ENCODE measurements around the gene SLC15A5.
A peak's percentile ranks its signal among the peaks of the same experiment; 100 is the strongest.

SLC15A5 gene

DNA sequence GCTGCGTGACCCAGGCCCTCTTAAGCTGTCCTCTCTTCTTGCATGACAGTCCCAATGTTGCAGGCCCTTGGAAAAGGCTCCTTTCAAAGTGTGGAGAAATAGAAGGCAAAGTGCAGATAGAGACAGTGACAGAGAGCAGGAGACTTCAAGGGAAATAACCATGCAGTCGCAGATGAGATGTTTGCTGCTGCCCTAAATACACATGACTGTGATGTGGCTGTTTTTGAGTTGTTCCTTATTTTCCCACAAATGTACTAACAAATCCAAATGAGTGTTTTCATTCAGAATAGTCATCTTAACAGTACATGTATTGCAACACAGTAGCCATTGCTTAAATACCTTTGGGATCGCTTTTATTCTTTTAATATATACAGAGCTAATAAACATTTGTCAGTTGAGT lies 101.6 kb downstream of the SLC15A5 start:
- no peak for DNase-seq (ENCODE audit: low spot score)

- no peak for DNase-seq (ENCODE audit: low spot score)
These were observed 103.2 kb downstream of the SLC15A5 start for GRCh38 chr12:16174282-16174681.

DNA sequence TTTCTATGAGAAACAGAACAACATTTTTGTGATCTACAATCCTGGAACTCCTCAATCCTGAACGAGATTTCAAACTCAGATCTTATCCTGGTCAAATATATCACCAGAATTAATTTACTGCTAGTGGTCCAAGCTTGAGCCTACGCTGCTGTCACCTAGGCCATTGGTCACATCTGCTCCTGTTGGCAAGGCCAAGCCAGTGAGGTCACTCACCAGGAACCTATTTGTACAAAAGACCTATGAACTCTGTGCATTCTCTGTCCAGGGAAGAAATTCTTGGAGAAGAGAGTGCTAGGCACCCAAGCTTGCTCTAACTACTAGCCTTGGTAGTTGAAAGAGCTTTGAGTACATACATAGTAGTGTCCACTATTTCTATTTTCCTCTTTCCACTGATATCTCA lies 106.1 kb downstream of the SLC15A5 start:
- no peak for DNase-seq (ENCODE audit: low spot score)

DNA sequence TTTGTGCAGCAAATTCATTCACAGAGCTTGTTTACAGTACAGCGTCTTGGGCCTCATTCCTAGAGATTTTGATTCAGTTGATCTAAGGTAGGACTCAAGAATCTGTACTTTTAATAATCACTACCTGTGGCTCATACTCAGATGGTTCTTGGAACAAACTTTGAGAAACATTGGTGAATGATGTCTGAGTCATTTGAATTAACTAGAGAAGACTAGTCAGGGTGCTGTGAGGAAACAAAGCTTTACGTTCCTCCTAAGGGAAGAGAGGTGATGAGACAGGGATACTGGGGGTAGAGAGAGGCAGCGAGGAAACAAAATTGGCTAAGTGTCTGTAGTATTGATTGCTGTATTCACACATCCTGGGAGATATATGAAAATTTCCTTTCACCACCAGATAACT lies 109.4 kb downstream of the SLC15A5 start:
- DNase-seq (ENCODE audit: low spot score): no peak

- DNase-seq (ENCODE audit: low spot score): peak; percentile 10
These were observed 110.7 kb downstream of the SLC15A5 start for GRCh38 chr12:16166563-16167470.

DNA sequence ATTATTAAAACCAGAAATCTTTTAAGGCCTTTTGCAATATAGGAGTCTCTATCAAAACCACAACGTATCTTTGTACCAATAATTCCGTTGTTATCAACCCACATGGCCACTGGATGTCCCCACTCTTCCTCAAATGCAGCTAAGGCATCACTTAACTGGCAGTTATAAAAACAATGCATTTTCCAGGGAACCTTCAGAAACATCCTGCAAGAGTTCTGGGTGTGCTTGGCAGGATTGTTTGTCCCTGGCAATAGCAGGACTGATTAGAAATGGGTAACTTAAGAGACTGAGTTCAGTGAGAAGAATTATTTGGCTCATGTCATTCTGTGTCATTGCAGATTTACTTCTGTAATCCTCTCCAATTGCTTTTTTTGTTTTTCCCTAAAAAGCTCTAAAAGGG lies 112.0 kb downstream of the SLC15A5 start:
- DNase-seq (ENCODE audit: low spot score): peak; percentile 76

DNA sequence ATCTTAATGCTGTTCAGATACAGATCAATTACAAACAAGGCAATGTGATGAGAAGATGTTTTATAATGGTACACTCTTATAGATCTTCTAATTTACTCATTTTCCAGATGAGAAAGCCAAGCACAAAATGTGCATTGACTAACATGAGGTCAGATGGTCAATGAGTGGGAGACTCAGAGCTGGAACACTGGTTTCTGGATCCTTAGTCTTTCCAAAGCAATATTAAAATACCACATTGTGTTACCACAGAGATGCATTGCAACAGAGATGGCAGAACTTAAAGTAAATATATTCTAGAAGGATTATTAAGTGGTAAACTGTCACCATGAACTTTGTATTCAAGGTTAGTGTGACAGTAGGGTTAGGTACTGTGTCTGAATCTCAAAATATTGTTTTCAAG lies 113.6 kb downstream of the SLC15A5 start:
- no peak for DNase-seq (ENCODE audit: low spot score)

DNA sequence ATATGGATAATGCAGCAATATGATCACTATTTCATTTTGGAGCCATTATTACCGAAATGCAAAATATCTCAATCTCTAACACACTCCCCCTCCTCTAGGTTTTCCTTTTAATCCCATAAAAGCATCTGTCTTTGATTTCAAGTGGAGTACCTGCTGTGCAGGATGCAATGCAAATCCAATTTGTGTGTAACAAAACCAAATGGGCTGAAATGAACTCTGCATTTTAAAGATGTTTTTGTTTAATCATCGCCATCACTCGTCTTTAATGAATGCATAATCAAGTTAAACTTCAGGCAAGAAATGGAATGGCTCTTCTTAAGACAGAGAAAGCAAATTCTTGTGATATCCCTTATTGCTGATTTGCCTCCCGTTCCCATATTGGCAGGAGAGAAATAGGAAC lies 114.3 kb downstream of the SLC15A5 start:
- no peak for DNase-seq (ENCODE audit: low spot score)

GRCh38 chr12:16159571-16159970 lies 117.9 kb downstream of the SLC15A5 start:
- DNase-seq (ENCODE audit: low spot score): no peak

DNA sequence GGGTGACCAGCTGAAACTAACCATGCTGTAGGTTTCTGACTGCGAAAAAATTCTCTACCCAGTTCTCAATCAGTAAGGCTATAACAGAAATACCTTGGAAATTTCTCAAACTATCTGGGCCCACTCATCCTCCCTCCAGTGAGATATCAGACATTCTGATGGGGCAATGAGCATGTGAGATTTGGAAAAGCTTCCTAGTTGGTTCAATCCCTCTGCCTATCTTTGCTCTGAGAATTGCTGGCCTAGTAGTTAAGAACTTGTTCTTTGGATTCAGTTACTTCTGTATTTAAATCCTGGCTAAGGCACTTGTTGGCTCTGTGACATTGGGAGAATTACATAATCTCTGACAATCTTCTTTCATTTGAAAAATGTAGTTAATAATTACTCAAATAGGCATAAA lies 119.4 kb downstream of the SLC15A5 start:
- DNase-seq (ENCODE audit: low spot score): no peak

DNA sequence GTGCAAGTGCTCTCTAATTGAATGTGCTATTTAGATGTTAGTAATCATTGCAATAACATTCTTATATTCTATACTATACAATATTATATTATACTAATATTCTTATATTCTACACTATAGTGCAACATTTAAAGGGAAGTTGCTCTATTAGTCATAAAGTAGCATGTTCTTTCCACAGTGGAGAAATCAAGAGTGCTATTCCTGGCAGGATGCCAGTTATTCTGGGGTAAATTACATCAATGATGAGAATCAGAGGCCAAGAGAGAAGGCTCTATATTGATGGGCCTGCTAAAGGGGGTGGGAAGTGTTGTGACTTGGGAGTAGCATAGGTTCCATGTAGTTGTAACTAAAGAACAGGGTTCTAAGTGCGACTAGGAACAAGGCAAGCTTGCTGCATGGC lies 121.5 kb downstream of the SLC15A5 start:
- no peak for DNase-seq (ENCODE audit: low spot score)

DNA sequence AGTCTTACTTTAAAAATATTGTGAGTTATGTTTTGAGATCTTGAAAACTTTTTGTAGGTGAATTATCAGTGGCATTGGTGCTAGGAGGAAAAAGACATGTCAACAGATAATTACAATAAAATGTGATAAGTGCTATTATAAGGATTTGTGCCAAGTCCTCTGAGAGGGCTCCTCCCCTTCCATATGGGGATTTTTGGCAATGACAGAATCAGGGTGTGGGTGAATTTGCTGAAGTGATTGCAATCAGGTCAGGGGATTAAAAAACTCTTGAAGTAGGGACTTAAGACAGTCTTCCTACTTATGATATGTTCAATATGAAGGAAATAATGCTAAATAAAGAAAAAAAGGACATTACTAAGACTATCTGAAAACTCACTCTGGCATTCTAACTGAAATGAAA lies 122.5 kb downstream of the SLC15A5 start:
- DNase-seq (ENCODE audit: low spot score): no peak

DNA sequence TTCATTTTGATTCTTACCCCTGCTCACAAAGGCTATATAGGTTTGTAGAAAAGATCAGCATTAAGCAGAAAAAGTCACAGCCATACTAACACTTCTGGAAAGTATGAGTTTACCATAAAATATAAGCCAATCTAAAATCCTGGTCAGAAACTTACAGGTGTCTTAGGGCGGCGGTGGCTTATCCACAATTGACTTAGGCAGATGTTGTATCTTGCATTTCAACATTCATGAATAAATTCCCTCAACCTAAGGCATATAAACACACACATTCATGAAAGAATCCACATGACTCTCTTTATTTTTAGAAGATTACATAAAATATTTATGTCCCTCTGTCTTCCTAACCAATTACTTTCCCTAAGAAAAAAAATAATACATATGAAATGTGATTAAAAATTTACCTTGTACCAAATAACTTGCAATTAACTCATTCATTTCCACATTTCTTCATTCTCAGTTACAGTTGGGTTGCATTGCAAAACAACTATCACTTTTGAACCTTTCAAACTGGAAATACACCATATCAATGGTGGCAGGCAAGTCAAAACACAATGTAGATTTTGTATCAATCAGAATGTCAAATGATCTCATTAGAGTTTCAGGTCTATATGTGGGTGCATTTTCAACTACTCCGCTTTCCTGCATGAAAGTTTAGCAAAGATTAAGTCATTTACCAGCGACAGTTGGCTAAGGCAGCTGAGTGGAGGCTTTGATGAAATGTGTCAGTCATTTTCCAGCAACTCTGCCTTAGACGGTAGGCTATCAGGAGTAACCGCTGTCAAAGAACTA lies 124.4 kb downstream of the SLC15A5 start:
- no peak for DNase-seq (ENCODE audit: low spot score)

GRCh38 chr12:16150276-16150675 lies 127.2 kb downstream of the SLC15A5 start:
- no peak for DNase-seq (ENCODE audit: low spot score)

- no peak for DNase-seq (ENCODE audit: low spot score)
These were observed 128.5 kb downstream of the SLC15A5 start for GRCh38 chr12:16148938-16149337.
